Measurements from ENCODE around the gene INTU.

DNA sequence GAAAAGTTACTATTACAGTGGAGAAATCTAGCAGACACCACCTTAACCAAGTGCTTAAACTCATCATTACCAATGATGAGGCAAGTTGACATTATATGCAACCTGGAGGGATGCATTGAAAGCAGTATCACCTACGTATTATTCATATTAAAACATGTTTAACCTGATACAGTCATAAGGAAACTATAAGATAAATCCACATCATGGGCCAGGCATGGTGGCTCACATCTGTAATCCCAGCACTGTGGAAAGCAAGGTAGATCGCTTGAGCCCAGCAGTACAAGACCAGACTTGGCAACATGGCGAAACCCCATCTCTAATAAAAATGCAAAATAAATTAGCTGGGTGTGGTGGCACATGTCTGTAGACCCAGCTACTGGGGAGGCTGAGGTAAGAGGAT is 22.3 kb upstream of the INTU start:
- TF ChIP-seq EZH2 (optimal IDR thresholded peaks at IDR 0.05; ENCODE audit: low read depth, low read length) (no peak), EZH2phosphoT487 (IDR thresholded peaks at IDR 0.05; ENCODE audit: low read length) (no peak)
- TF ChIP-seq, protein P1, sequence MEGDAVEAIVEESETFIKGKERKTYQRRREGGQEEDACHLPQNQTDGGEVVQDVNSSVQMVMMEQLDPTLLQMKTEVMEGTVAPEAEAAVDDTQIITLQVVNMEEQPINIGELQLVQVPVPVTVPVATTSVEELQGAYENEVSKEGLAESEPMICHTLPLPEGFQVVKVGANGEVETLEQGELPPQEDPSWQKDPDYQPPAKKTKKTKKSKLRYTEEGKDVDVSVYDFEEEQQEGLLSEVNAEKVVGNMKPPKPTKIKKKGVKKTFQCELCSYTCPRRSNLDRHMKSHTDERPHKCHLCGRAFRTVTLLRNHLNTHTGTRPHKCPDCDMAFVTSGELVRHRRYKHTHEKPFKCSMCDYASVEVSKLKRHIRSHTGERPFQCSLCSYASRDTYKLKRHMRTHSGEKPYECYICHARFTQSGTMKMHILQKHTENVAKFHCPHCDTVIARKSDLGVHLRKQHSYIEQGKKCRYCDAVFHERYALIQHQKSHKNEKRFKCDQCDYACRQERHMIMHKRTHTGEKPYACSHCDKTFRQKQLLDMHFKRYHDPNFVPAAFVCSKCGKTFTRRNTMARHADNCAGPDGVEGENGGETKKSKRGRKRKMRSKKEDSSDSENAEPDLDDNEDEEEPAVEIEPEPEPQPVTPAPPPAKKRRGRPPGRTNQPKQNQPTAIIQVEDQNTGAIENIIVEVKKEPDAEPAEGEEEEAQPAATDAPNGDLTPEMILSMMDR (IDR thresholded peaks at IDR 0.05; ENCODE audit: low read length), result no peak
